Upper lobe of right lung (tissue), 1 donor: ENCODE results near the gene TENM4. TPM values are rescaled to one million over a fixed set of nuclear protein-coding genes. Genes with fewer than 3 reads are reported as not detected.

ENCODE experiments used
- ATAC-seq: fragments of 200-7000 bp; cut with Tn5 transposase; one replicate; pipeline ENCODE4 v1.9.1; 2020; ENCODE audit warnings: mild to moderate bottlenecking, moderate library complexity
- DNase-seq: peaks from one replicate; pipeline ENCODE4 v3.0.0-alpha.2; 2020
- H3K27ac ChIP-seq: fragments of 200-600 bp; one replicate; pipeline ENCODE4 v1.8.0; 2022
- H3K27me3 ChIP-seq: fragments of 200-600 bp; one replicate; pipeline ENCODE4 v1.8.0; 2022; ENCODE audit warnings: mild to moderate bottlenecking
- H3K36me3 ChIP-seq: fragments of 200-600 bp; one replicate; pipeline ENCODE4 v1.8.0; 2022
- H3K4me1 ChIP-seq: fragments of 200-600 bp; one replicate; pipeline ENCODE4 v1.8.0; 2022
- H3K4me3 ChIP-seq: fragments of 200-600 bp; one replicate; pipeline ENCODE4 v1.8.0; 2022; ENCODE audit warnings: mild to moderate bottlenecking
- H3K9me3 ChIP-seq: fragments of 200-600 bp; one replicate; pipeline ENCODE4 v1.8.0; 2022
- CTCF ChIP-seq: fragments of 200-600 bp; IDR thresholded peaks from one replicate; pipeline ENCODE4 v1.8.0; 2022; ENCODE audit warnings: antibody characterized with exemption
- intact Hi-C: fragments of 100-400 bp; cut with DNase I; formaldehyde crosslinking; loops from one replicate; pipeline ENCODE4 v1.11.0; 2022
- total RNA-seq: library from RNA; stranded (reverse); fragmentation: NEBNext Ultra II Directional; extraction: Animal tissue kit (Norgen Biotek cat#: 25700); gene quantifications from one replicate; pipeline ENCODE4 v1.2.1, GENCODE V29; 2021
- donor health status: DM: no; HTN: yes; CAD: no; lungs with severe emphysema.

Gene TENM4
- total RNA-seq, 1 donor from 2014 or later, result 4.3 TPM

DNA sequence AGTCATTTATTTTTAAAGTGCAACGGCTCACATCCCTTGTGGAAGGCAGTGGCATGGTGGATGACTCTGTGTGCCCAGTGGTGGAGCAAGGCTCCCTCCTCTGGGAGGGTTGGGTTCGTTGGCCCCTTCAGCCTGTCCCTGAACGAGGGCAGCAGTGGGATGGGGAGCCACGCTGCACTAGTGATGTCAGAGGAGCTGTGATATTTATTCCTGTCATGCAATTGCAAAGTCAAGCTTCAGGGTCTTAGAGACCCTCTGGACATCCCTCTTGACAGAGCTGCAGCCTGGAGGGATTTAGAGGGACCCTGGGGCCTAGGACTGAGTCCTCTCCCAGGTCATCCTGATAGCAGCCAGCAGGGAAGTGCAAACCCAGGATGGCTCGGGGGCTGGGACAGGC, 788.0 kb downstream of the TENM4 start:
- Histone ChIP-seq H3K27me3 (no peaks in the 10 kb centered on the region), H3K27ac (no peak overlapping the region), H3K36me3 (no peaks in the 10 kb centered on the region), H3K4me3 (no peak overlapping the region), H3K9me3 (no peaks in the 10 kb centered on the region), H3K4me1 (no peaks in the 10 kb centered on the region)
- no peak for DNase-seq
- no peak for TF ChIP-seq CTCF
- ATAC-seq, result no peak
- intact Hi-C loops, result no loop called here

DNA sequence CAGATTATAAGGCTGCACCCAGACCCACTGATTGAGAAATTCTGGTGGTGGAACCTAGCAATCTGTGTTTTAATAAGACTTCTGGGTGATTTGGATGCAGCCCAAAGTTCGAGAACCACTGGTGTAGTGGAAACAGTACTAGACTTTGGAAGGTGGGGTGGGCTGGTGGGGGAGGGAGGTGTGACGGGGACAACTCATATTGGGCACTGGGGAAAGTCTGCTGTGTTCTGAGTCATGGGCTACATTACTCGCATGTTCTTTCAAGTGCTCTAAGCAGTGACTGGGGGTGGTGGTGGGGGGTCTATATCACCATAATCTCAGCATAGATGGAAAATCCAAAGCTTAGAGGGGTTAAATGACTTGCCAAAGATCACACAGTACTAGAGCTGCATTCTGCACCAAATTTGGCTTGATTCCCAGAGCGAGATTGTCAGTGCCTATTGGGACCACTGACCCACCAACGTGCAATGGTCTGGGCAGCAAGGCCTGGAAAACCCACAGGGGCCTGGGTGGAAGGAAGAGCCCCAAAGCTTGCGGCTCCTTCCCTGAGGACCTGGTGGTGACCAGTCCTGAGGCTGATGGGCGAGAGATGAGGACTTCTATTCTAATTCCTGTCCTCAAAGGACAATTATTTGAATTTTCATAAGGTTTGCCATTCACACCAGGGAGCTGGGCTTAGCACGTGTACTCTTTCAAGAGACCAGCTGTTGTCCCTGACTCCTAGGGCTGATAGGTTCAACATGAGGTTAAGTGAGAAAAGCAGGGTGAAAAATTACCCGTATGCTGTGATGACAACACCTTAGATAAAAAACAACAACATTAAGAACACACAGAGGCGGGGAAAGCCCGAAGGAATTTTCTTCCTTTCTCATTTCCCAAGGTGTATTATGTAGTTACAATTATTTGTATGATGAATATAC, 788.6 kb downstream of the TENM4 start:
- intact Hi-C loops, result no loop called here
- Histone ChIP-seq H3K27me3 (no peaks in the 10 kb centered on the region), H3K4me3 (no peak overlapping the region), H3K4me1 (no peaks in the 10 kb centered on the region), H3K9me3 (no peaks in the 10 kb centered on the region), H3K36me3 (no peaks in the 10 kb centered on the region), H3K27ac (no peak overlapping the region)
- TF ChIP-seq CTCF, result no peak
- DNase-seq (no peak), ATAC-seq (no peak)

- Histone ChIP-seq H3K4me3 (no peak overlapping the region), H3K27ac (no peak overlapping the region), H3K36me3 (no peaks in the 10 kb centered on the region), H3K9me3 (no peaks in the 10 kb centered on the region), H3K27me3 (no peaks in the 10 kb centered on the region), H3K4me1 (no peaks in the 10 kb centered on the region)
- DNase-seq, result no peak
- no peak for ATAC-seq
- intact Hi-C loops, result no loop called here
- TF ChIP-seq CTCF, result no peak
Observed at GRCh38 chr11:78651136-78651775, 789.6 kb downstream of the TENM4 start.

DNA sequence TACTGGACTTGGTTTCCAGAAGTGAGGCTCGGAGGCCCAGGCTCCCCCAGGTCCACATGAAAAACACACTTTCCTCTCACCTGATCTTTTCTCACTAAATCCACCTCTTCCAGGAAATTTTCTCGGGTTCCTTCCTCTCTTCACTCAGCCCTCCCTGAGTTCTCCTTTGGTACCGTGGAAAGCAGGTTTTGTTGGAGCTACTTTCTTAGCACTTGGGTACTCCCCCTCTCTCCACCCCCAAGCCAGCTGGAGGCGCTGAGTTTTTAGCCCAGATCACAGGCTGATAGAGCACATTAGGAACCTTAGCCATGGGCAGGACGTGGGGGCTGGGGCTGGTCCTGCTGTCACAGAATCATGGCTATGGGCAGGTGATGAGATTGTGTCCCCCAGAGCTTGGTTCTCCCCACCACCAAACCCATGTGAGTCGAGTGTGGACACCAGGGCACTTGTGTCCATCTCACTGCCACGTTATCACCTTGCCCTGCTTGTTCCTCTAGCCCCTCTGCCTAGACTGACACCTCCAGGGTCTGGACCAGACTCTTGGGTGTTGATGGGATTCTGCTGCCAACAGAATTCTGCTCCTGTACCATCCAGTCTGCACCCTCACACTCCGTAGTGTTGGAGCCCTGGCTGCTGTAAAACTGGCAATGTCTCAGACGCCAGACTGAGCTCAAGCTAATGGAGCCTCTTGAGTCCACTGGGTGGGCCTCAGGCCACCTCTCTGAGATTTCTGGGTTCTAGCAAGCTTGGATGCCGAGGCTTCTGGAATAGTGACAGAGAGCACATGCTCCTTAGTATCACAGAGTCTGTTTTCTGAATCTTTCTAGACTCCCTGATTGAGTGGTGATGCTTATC, 791.2 kb downstream of the TENM4 start:
- no peak for DNase-seq
- intact Hi-C loops, result loop anchor here (10.0 kb wide), 1 partner anchor 425 kb away; no protein-coding TSS in a partner anchor
- TF ChIP-seq CTCF, result no peak
- Histone ChIP-seq H3K4me3 (no peak overlapping the region), H3K36me3 (no peaks in the 10 kb centered on the region), H3K9me3 (no peaks in the 10 kb centered on the region), H3K27ac (no peak overlapping the region), H3K27me3 (no peaks in the 10 kb centered on the region), H3K4me1 (no peaks in the 10 kb centered on the region)
- ATAC-seq, result no peak

DNA sequence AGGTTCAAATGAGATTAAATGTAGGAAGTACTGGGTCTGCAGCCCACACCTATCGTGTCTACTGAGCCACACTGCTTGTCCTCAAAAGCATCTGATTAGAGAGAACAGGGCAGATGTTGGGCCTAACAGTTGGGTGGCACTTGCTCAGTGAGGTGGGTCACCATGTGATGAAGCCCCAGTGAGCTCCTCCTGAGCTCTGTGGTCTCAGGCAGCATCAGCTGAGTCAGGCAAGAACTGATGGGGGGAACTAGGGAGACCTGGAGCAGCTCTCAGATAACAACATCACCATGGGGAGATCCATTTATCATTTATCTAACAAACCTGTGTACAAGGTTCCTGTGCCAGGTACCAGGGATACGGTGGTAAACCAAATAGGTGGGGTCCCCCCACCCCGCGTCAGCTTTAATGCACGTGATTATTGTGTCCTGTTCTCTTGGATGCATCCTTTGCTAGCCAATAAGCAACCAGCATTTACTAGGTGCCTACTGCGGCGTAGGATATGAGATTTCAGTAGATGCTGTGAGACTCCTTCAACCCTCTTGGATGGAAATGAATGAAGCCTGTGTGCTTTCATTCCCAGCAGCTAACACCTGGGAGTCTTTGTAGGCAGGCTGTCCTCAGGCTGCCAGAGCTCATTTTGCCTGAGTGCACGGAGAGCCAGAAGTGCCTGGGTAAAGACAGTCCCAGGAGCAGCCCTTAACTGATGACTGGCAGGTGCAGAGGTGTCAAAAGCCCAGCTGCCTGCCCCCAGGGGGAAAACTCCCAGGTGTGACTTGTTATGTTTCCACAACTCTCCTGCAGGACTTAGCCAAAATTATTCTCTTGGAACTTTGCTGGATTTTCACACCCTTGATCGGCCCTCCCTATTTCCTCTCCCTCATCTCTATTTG, 792.6 kb downstream of the TENM4 start:
- no peak for TF ChIP-seq CTCF
- ATAC-seq (no peak), DNase-seq (no peak)
- Histone ChIP-seq H3K36me3 (no peaks in the 10 kb centered on the region), H3K4me3 (no peak overlapping the region), H3K9me3 (no peaks in the 10 kb centered on the region), H3K27ac (no peak overlapping the region), H3K4me1 (no peaks in the 10 kb centered on the region), H3K27me3 (no peaks in the 10 kb centered on the region)
- intact Hi-C loops, result loop anchor here (10.0 kb wide), 1 partner anchor 427 kb away; no protein-coding TSS in a partner anchor
